ENCODE results near the gene SLC38A7. TPM values are rescaled to one million over a fixed set of nuclear protein-coding genes. Genes with fewer than 3 reads are reported as not detected.

SLC38A7 gene
- total RNA-seq, 4 donors from 2014 or later = 17.2 to 33.8 (median 30.1) TPM

- intact Hi-C loops (cut with DNase I) = no loop called here
- Histone ChIP-seq H3K4me1 (no peaks in the 10 kb centered on the region), H3K9me3 (no peaks in the 10 kb centered on the region), H3K36me3 (no peaks in the 10 kb centered on the region), H3K27ac (no peak overlapping the region), H3K4me3 (replicated peaks in 1 of 3) (no peak overlapping the region), H3K27me3 (no peaks in the 10 kb centered on the region)
- TF ChIP-seq CTCF (IDR thresholded peaks at IDR 0.05) (no peak), POLR2A (IDR thresholded peaks at IDR 0.05) (no peak)
- WGBS, 2 donors = 92 to 95% methylated on average over 4 of the region's 4 CpGs
- no peak for DNase-seq
These were observed 37.5 kb downstream of the SLC38A7 start for GRCh38 chr16:58647107-58647506.

DNA sequence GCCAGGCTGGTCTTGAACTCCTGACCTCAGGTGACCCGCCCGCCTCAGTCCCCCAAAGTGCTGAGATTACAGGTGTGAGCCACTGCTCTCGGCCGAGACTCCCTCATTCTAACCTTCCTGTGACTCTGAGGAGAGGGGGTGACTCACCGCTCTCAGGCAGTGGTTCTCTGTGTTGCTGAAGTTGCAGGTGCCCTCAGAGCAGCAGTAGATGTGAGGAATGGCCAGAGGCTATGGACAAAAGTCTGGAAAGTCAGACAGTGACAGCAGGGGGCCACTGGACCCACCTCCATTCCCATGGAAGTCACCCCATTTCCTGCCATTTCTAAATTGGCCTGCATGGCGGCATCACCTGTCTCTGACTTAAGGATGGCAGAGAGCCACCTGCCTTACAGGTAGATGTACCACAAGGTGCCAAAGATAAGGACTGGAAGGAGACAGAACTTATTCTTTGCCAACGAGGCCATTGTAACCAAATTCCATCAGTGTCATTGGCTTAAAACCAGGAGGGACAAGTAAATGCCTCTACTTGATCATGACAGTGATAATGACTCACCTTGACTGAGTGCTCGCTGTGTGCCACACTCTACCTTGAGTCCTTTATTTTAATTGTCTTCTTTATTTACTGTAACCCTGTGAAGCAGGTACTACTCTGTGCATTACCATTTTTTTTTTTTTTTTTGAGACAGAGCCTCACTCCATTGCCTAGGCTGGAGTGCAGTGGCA lies 39.6 kb downstream of the SLC38A7 start:
- H3K4me1 ChIP-seq = no peaks in the 10 kb centered on the region
- TF ChIP-seq POLR2A (IDR thresholded peaks at IDR 0.05) = no peak
- TF ChIP-seq CTCF (IDR thresholded peaks at IDR 0.05) = no peak
- no peaks in the 10 kb centered on the region for H3K27me3 ChIP-seq
- H3K27ac ChIP-seq = no peak overlapping the region
- intact Hi-C loops (cut with DNase I) = no loop called here
- H3K9me3 ChIP-seq = no peaks in the 10 kb centered on the region
- 82 to 91% methylated on average over 7 to 8 of the region's 8 CpGs for WGBS, 2 donors
- H3K36me3 ChIP-seq = no peaks in the 10 kb centered on the region
- H3K4me3 ChIP-seq (replicated peaks in 1 of 3) = no peak overlapping the region
- no peak for DNase-seq

DNA sequence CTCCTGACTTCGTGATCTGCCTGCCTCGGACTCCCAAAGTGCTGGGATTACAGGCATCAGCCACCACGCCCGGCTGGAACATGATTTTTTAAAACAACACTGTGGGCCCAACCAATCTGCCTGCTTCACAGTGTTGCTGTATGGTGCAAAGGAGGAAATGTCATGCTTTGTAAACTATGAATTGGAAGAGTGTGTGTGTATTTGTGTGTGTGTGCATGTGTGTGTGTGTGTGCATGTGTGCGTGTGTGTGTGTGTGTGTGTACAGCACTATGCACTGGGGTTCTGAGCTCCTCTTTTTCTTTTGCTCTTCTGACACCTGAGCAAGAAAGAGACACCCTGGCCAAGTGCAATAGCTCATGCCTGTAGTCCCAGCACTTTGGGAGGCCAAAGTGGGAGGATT lies 40.5 kb downstream of the SLC38A7 start:
- no peaks in the 10 kb centered on the region for H3K9me3 ChIP-seq
- H3K27me3 ChIP-seq = no peaks in the 10 kb centered on the region
- no peaks in the 10 kb centered on the region for H3K36me3 ChIP-seq
- H3K4me3 ChIP-seq (replicated peaks in 1 of 3) = no peak overlapping the region
- no peak for TF ChIP-seq CTCF (IDR thresholded peaks at IDR 0.05)
- no peak for TF ChIP-seq POLR2A (IDR thresholded peaks at IDR 0.05)
- H3K4me1 ChIP-seq = no peaks in the 10 kb centered on the region
- intact Hi-C loops (cut with DNase I) = no loop called here
- no peak for DNase-seq
- no peak overlapping the region for H3K27ac ChIP-seq
- 69 to 80% methylated on average over 5 of the region's 5 CpGs for WGBS, 2 donors

DNA sequence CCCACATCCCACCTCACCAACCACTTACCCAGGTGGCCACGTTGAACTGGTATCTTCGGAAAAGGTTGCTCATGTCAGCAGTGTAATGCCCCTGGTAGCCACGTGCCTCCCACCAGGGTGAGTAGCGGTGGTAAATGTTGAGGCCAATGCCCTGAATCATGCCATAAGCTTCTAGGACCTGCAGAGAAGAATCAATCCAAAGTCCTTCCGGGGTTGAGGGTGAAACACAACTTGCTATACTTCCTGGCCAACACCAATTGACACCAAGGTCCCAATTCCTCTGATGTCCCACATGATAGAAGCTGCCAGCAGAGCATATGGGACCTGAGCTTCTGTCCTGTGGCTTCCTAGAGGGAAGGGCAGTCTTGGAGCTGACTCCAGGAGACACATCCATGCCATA lies 43.6 kb downstream of the SLC38A7 start:
- no peak for TF ChIP-seq POLR2A (IDR thresholded peaks at IDR 0.05)
- no peak for TF ChIP-seq CTCF (IDR thresholded peaks at IDR 0.05)
- no peak overlapping the region for H3K4me3 ChIP-seq (replicated peaks in 1 of 3)
- 89% methylated on average over 5 of the region's 5 CpGs; no CpG with 5 or more reads in 1 of the 2 donors for WGBS, 2 donors
- no peaks in the 10 kb centered on the region for H3K4me1 ChIP-seq
- H3K9me3 ChIP-seq = no peaks in the 10 kb centered on the region
- intact Hi-C loops (cut with DNase I) = no loop called here
- DNase-seq = no peak
- H3K27me3 ChIP-seq = no peaks in the 10 kb centered on the region
- H3K27ac ChIP-seq = no peak overlapping the region
- no peaks in the 10 kb centered on the region for H3K36me3 ChIP-seq

GRCh38 chr16:58639836-58640235 lies 44.7 kb downstream of the SLC38A7 start:
- intact Hi-C loops (cut with DNase I) = no loop called here
- H3K27ac ChIP-seq = no peak overlapping the region
- H3K27me3 ChIP-seq = no peaks in the 10 kb centered on the region
- WGBS, 2 donors = 53 to 72% methylated on average over 3 to 8 of the region's 8 CpGs
- no peak overlapping the region for H3K4me3 ChIP-seq (replicated peaks in 1 of 3)
- H3K4me1 ChIP-seq = no peaks in the 10 kb centered on the region
- no peaks in the 10 kb centered on the region for H3K36me3 ChIP-seq
- DNase-seq = no peak
- no peaks in the 10 kb centered on the region for H3K9me3 ChIP-seq
- TF ChIP-seq POLR2A (IDR thresholded peaks at IDR 0.05) (no peak), CTCF (IDR thresholded peaks at IDR 0.05) (no peak)

Data from thyroid gland (tissue), 4 donors.